GM19035 (cell line): ENCODE measurements around the gene LRSAM1.

Experiments
- ATAC-seq: cut with Tn5 transposase; IDR thresholded peaks from one replicate; pipeline ENCODE4 v1.9.1; 2021; ENCODE audit not compliant: unreplicated experiment

The LRSAM1 gene

GRCh38 chr9:127495884-127496555 is 44.7 kb downstream of the LRSAM1 start:
- no peak for ATAC-seq

GRCh38 chr9:127496974-127497373 is 45.7 kb downstream of the LRSAM1 start:
- no peak for ATAC-seq

GRCh38 chr9:127497656-127498290 is 46.5 kb downstream of the LRSAM1 start:
- no peak for ATAC-seq

- ATAC-seq: no peak
Measured at GRCh38 chr9:127498298-127498697, 47.0 kb downstream of the LRSAM1 start.

- no peak for ATAC-seq
Measured at GRCh38 chr9:127500399-127500798, 49.1 kb downstream of the LRSAM1 start.

- no peak for ATAC-seq
Measured at GRCh38 chr9:127500862-127501261, 49.6 kb downstream of the LRSAM1 start.

- no peak for ATAC-seq
Measured at GRCh38 chr9:127501821-127502343, 50.6 kb downstream of the LRSAM1 start.

GRCh38 chr9:127502706-127503378 is 51.5 kb downstream of the LRSAM1 start:
- no peak for ATAC-seq

GRCh38 chr9:127503379-127503921 is 52.1 kb downstream of the LRSAM1 start:
- ATAC-seq: no peak

GRCh38 chr9:127503947-127504886 is 52.9 kb downstream of the LRSAM1 start:
- no peak for ATAC-seq

GRCh38 chr9:127504887-127505251 is 53.6 kb downstream of the LRSAM1 start:
- ATAC-seq: no peak

- no peak for ATAC-seq
Measured at GRCh38 chr9:127505396-127506116, 54.2 kb downstream of the LRSAM1 start.

GRCh38 chr9:127506117-127506813 is 55.0 kb downstream of the LRSAM1 start:
- no peak for ATAC-seq

GRCh38 chr9:127506814-127507750 is 55.8 kb downstream of the LRSAM1 start:
- ATAC-seq: no peak

GRCh38 chr9:127507751-127508648 is 56.7 kb downstream of the LRSAM1 start:
- ATAC-seq: no peak

GRCh38 chr9:127508901-127509260 is 57.6 kb downstream of the LRSAM1 start:
- ATAC-seq: no peak

- no peak for ATAC-seq
Measured at GRCh38 chr9:127509261-127509954, 58.1 kb downstream of the LRSAM1 start.
